ENCODE results near the gene PNRC1.

PNRC1 gene

GRCh38 chr6:89081423-89082322, 1.1 kb downstream of the PNRC1 start:
- DNase-seq (ENCODE audit: low read depth): peak; percentile 99
- peak; percentile 14 for TF ChIP-seq CTCF (conservative IDR thresholded peaks at IDR 0.05; ENCODE audit: low read depth, low read length)
- peak overlapping the region; percentile 79 for H3K4me3 ChIP-seq (ENCODE audit: low read depth, low read length)

- H3K4me3 ChIP-seq (ENCODE audit: low read depth, low read length): peak overlapping the region; percentile 79
- peak; percentile 51 for DNase-seq (ENCODE audit: low read depth)
- TF ChIP-seq CTCF (conservative IDR thresholded peaks at IDR 0.05; ENCODE audit: low read depth, low read length): no peak
These were observed 1.9 kb downstream of the PNRC1 start for GRCh38 chr6:89082486-89082891.

- H3K4me3 ChIP-seq (ENCODE audit: low read depth, low read length): peak overlapping the region; percentile 3
- TF ChIP-seq CTCF (conservative IDR thresholded peaks at IDR 0.05; ENCODE audit: low read depth, low read length): no peak
- DNase-seq (ENCODE audit: low read depth): no peak
These were observed 4.0 kb downstream of the PNRC1 start for GRCh38 chr6:89084542-89084941.

- peak; percentile 26 for DNase-seq (ENCODE audit: low read depth)
- peak overlapping the region; percentile 3 for H3K4me3 ChIP-seq (ENCODE audit: low read depth, low read length)
- TF ChIP-seq CTCF (conservative IDR thresholded peaks at IDR 0.05; ENCODE audit: low read depth, low read length): no peak
These were observed 4.4 kb downstream of the PNRC1 start for GRCh38 chr6:89084954-89085353.

- H3K4me3 ChIP-seq (ENCODE audit: low read depth, low read length): no peak overlapping the region
- TF ChIP-seq CTCF (conservative IDR thresholded peaks at IDR 0.05; ENCODE audit: low read depth, low read length): no peak
These were observed 5.1 kb downstream of the PNRC1 start for GRCh38 chr6:89085409-89086205.

GRCh38 chr6:89087881-89088280, 7.3 kb downstream of the PNRC1 start:
- no peak for TF ChIP-seq CTCF (conservative IDR thresholded peaks at IDR 0.05; ENCODE audit: low read depth, low read length)
- no peak overlapping the region for H3K4me3 ChIP-seq (ENCODE audit: low read depth, low read length)
- no peak for DNase-seq (ENCODE audit: low read depth)

More at GRCh38 chr6:89085409-89086205, 5.1 kb downstream of the PNRC1 start:
- peak; percentile 10 for DNase-seq (ENCODE audit: low read depth)
